ENCODE results near the gene ADSS2.
"Not testable (repeated sequence)": the region's sequence is repeated elsewhere in the genome, so short reads cannot be mapped to it uniquely, and the experiment has no call there.

Gene ADSS2

GRCh38 chr1:244451539-244451950 is at the start of gene ADSS2:
Gene ADSS2 (minus strand): TSS chr1:244451909. CDS start chr1:244451817, 92 bp downstream.
- DNase-seq (ENCODE audit: low read depth in 2 of 2), result no peak

- not testable (repeated sequence) for DNase-seq (ENCODE audit: low read depth in 2 of 2)
Observed at GRCh38 chr1:244500515-244500914, 48.8 kb upstream of the ADSS2 start.

- DNase-seq (ENCODE audit: low read depth in 2 of 2), result not testable (repeated sequence)
Observed at GRCh38 chr1:244499484-244499883, 47.8 kb upstream of the ADSS2 start.

- DNase-seq (ENCODE audit: low read depth in 2 of 2), result no peak
Observed at GRCh38 chr1:244497805-244498204, 46.1 kb upstream of the ADSS2 start.

- no peak for DNase-seq (ENCODE audit: low read depth in 2 of 2)
Observed at GRCh38 chr1:244496186-244496585, 44.5 kb upstream of the ADSS2 start.

- DNase-seq (ENCODE audit: low read depth in 2 of 2), result no peak
Observed at GRCh38 chr1:244494653-244495052, 42.9 kb upstream of the ADSS2 start.

- not testable (repeated sequence) for DNase-seq (ENCODE audit: low read depth in 2 of 2)
Observed at GRCh38 chr1:244484971-244485370, 33.3 kb upstream of the ADSS2 start.

- DNase-seq (ENCODE audit: low read depth in 2 of 2), result no peak
Observed at GRCh38 chr1:244473059-244473605, 21.4 kb upstream of the ADSS2 start.

GRCh38 chr1:244466724-244467123 is 15.0 kb upstream of the ADSS2 start:
- no peak for DNase-seq (ENCODE audit: low read depth in 2 of 2)

- DNase-seq (ENCODE audit: low read depth in 2 of 2), result peak; percentile 48 to 65
Observed at GRCh38 chr1:244461245-244462071, 9.7 kb upstream of the ADSS2 start, which contains the start of gene CATSPERE. Gene CATSPERE (plus strand): TSS chr1:244461273. CDS start chr1:244461430, 157 bp downstream.

GRCh38 chr1:244460197-244460596 is 8.5 kb upstream of the ADSS2 start:
- no peak for DNase-seq (ENCODE audit: low read depth in 2 of 2)

GRCh38 chr1:244458781-244459180 is 7.1 kb upstream of the ADSS2 start:
- DNase-seq (ENCODE audit: low read depth in 2 of 2), result no peak

GRCh38 chr1:244456586-244456985 is 4.9 kb upstream of the ADSS2 start:
- no peak for DNase-seq (ENCODE audit: low read depth in 2 of 2)

- DNase-seq (ENCODE audit: low read depth in 2 of 2), result no peak
Observed at GRCh38 chr1:244454412-244454811, 2.7 kb upstream of the ADSS2 start.

- DNase-seq (ENCODE audit: low read depth in 2 of 2), result peak; percentile 97 to 98
Observed at GRCh38 chr1:244451951-244452795, 464 bp upstream of the ADSS2 start.

GRCh38 chr1:244450597-244451538 is 841 bp downstream of the ADSS2 start:
- peak; percentile 25 to 40 for DNase-seq (ENCODE audit: low read depth in 2 of 2)

- DNase-seq (ENCODE audit: low read depth in 2 of 2), result no peak
Observed at GRCh38 chr1:244449936-244450508, 1.7 kb downstream of the ADSS2 start.

- DNase-seq (ENCODE audit: low read depth in 2 of 2), result no peak
Observed at GRCh38 chr1:244448279-244449036, 3.3 kb downstream of the ADSS2 start.

- DNase-seq (ENCODE audit: low read depth in 2 of 2), result no peak
Observed at GRCh38 chr1:244447552-244447951, 4.2 kb downstream of the ADSS2 start.

- DNase-seq (ENCODE audit: low read depth in 2 of 2), result no peak
Observed at GRCh38 chr1:244447024-244447423, 4.7 kb downstream of the ADSS2 start.

Measured in stimulated activated CD4-positive, alpha-beta T cell treated with anti-CD3 and anti-CD28 coated beads, Interleukin-15, amount 100 ng/mL, for 48 hours (primary cell).